ENCODE measurements around the gene RSPO1. TPM values are rescaled to one million over a fixed set of nuclear protein-coding genes. Genes with fewer than 3 reads are reported as not detected.

Gene RSPO1
- total RNA-seq, 1 donor from 2014 or later: 4.3 TPM

- ATAC-seq (no peak), DNase-seq (no peak)
- intact Hi-C loops (cut with DNase I): no loop called here
Observed at GRCh38 chr1:37562984-37563383, 71.7 kb downstream of the RSPO1 start.

More at GRCh38 chr1:37562984-37563383, 71.7 kb downstream of the RSPO1 start:
- TF ChIP-seq CTCF (IDR thresholded peaks at IDR 0.05): no peak
- Histone ChIP-seq H3K4me3 (no peak overlapping the region), H3K27ac (no peak overlapping the region), H3K9me3 (no peaks in the 10 kb centered on the region), H3K27me3 (ENCODE audit: low read depth) (no peaks in the 10 kb centered on the region), H3K36me3 (peaks cover 60% of the 10 kb centered on the region), H3K4me1 (no peaks in the 10 kb centered on the region)

Other genes starting within 250 kb of the RSPO1 start
- 12.8 TPM for gene ZC3H12A, start 160.3 kb downstream of the RSPO1 start, total RNA-seq
- 59.5 TPM for gene MEAF6, start 120.1 kb downstream of the RSPO1 start, total RNA-seq
- gene SNIP1, start 80.6 kb downstream of the RSPO1 start, total RNA-seq: 13.9 TPM
- gene DNALI1, start 78.0 kb downstream of the RSPO1 start, total RNA-seq: 28.1 TPM
- 37.5 TPM for gene GNL2, start 39.0 kb downstream of the RSPO1 start, total RNA-seq
- 1.7 TPM for gene CDCA8, start 57.6 kb upstream of the RSPO1 start, total RNA-seq
- 0.53 TPM for gene EPHA10, start 130.2 kb upstream of the RSPO1 start, total RNA-seq
- 4.9 TPM for gene MANEAL, start 159.0 kb upstream of the RSPO1 start, total RNA-seq
- gene C1orf122, start 172.9 kb upstream of the RSPO1 start, total RNA-seq: 22.8 TPM
- gene YRDC, start 173.3 kb upstream of the RSPO1 start, total RNA-seq: 11.2 TPM
- 30.3 TPM for gene MTF1, start 224.7 kb upstream of the RSPO1 start, total RNA-seq

All from lower lobe of right lung (tissue), 2 donors.